Neural cell (in vitro differentiated cells): Measurements from ENCODE around the gene AFAP1L1.

Source experiments
- CTCF ChIP-seq: fragments of 450-650 bp; IDR thresholded peaks from 2 replicates; pipeline ENCODE4 v1.5.1; 2014; ENCODE audit warnings: antibody characterized with exemption, mild to moderate bottlenecking, moderate library complexity; ENCODE audit not compliant: poor library complexity, severe bottlenecking
- EP300 ChIP-seq: fragments of 450-650 bp; conservative IDR thresholded peaks from 2 replicates; pipeline ENCODE4 v1.6.1; 2014; ENCODE audit warnings: antibody characterized with exemption, mild to moderate bottlenecking, moderate library complexity; ENCODE audit not compliant: poor library complexity, severe bottlenecking
- EZH2 ChIP-seq: fragments of 200-600, 300-800 bp; shearing (Covaris generic), sonication (generic); IDR thresholded peaks from 2 replicates; pipeline ENCODE4 v1.6.1; 2014; ENCODE audit warnings: antibody characterized with exemption, low read length, borderline replicate concordance, mild to moderate bottlenecking; ENCODE audit not compliant: insufficient read depth, poor library complexity, severe bottlenecking
- RAD21 ChIP-seq: fragments of 450-650 bp; conservative IDR thresholded peaks from 2 replicates; pipeline ENCODE4 v1.6.1; 2014; ENCODE audit warnings: antibody characterized with exemption, mild to moderate bottlenecking, moderate library complexity
- TAF1 ChIP-seq: IDR thresholded peaks from 2 replicates; pipeline ENCODE4 v1.6.1; 2012; ENCODE audit warnings: low read depth

GRCh38 chr5:149227168-149227826 lies 44.4 kb upstream of the AFAP1L1 start:
- TF ChIP-seq TAF1 (no peak), EZH2 (no peak), CTCF (no peak), EP300 (no peak), RAD21 (no peak)
